Liver (tissue), 9 donors: Measurements from ENCODE around the gene CCDC102B. TPM values are rescaled to one million over a fixed set of nuclear protein-coding genes. Genes with fewer than 3 reads are reported as not detected.

Experiments
- DNase-seq: peaks from one replicate; pipeline ENCODE4 v3.0.0-alpha.2; 2017; ENCODE audit warnings: low spot score
- H3K27ac ChIP-seq, 2 donors: one replicate each; pipeline ENCODE4 v1.7.0; 2013; ENCODE audit warnings: inconsistent platforms in 2 of 2, low read length in 2 of 2, control low read depth in 1 of 2, low read depth in 1 of 2, mild to moderate bottlenecking in 1 of 2
- H3K27me3 ChIP-seq, 4 donors: one replicate each; pipeline versions ENCODE4 v1.6.1 to v1.7.0; 2013; ENCODE audit warnings: low read length in 3 of 4, inconsistent platforms in 1 of 4, mild to moderate bottlenecking in 1 of 4, moderate library complexity in 1 of 4; ENCODE audit not compliant: control insufficient read depth in 4 of 4, insufficient read depth in 4 of 4
- H3K36me3 ChIP-seq, 4 donors: one replicate each; pipeline versions ENCODE4 v1.6.1 to v1.7.0; 2013; ENCODE audit warnings: low read length in 3 of 4, mild to moderate bottlenecking in 3 of 4, low read depth in 1 of 4, moderate library complexity in 1 of 4; ENCODE audit not compliant: control insufficient read depth in 4 of 4, insufficient read depth in 3 of 4
- H3K4me1 ChIP-seq, 4 donors: one replicate each; pipeline versions ENCODE4 v1.6.1 to v1.7.0; 2013; ENCODE audit warnings: low read length in 3 of 4, mild to moderate bottlenecking in 3 of 4, moderate library complexity in 1 of 4; ENCODE audit not compliant: control insufficient read depth in 4 of 4, insufficient read depth in 4 of 4
- H3K4me3 ChIP-seq, 3 donors: one replicate each; pipeline versions ENCODE4 v1.6.1 to v1.7.0; 2013; ENCODE audit warnings: low read length in 3 of 3, control low read depth in 1 of 3, low read depth in 1 of 3, mild to moderate bottlenecking in 1 of 3
- H3K9ac ChIP-seq, 2 donors: one replicate each; pipeline ENCODE4 v1.7.0; 2013; ENCODE audit warnings: low read length in 2 of 2, mild to moderate bottlenecking in 2 of 2, moderate library complexity in 2 of 2, control low read depth in 1 of 2, low read depth in 1 of 2
- H3K9me3 ChIP-seq, 4 donors: one replicate each; pipeline versions ENCODE4 v1.6.1 to v1.7.0; 2013; ENCODE audit warnings: low read length in 3 of 4; ENCODE audit not compliant: control insufficient read depth in 4 of 4
- ATF3 ChIP-seq: IDR thresholded peaks from 2 replicates; pipeline ENCODE4 v1.6.1; 2016; ENCODE audit warnings: antibody characterized with exemption
- EGR1 ChIP-seq, 2 donors: IDR thresholded peaks; 2 replicates each; pipeline ENCODE4 v1.6.1; 2016 to 2018; ENCODE audit warnings: antibody characterized with exemption in 2 of 2, low read depth in 2 of 2
- FOXA1 ChIP-seq: IDR thresholded peaks from 2 replicates; pipeline ENCODE4 v1.6.1; 2016; ENCODE audit warnings: antibody characterized with exemption
- FOXA2 ChIP-seq: IDR thresholded peaks from 2 replicates; pipeline ENCODE4 v1.6.1; 2016; ENCODE audit warnings: antibody characterized with exemption
- GABPA ChIP-seq, 2 donors: IDR thresholded peaks in 1 of 2; conservative IDR thresholded peaks in 1 of 2; 2 replicates each; pipeline ENCODE4 v1.6.1; 2016; ENCODE audit warnings: antibody characterized with exemption in 2 of 2, mild to moderate bottlenecking in 1 of 2, moderate library complexity in 1 of 2
- HNF4A ChIP-seq, 2 donors: conservative IDR thresholded peaks; 2 replicates each; pipeline ENCODE4 v1.6.1; 2016; ENCODE audit warnings: antibody characterized with exemption in 2 of 2, mild to moderate bottlenecking in 2 of 2
- HNF4G ChIP-seq: IDR thresholded peaks from 2 replicates; pipeline ENCODE4 v1.6.1; 2016; ENCODE audit warnings: antibody characterized with exemption
- JUND ChIP-seq, 2 donors: IDR thresholded peaks; 2 replicates each; pipeline ENCODE4 v1.6.1; 2016; ENCODE audit warnings: antibody characterized with exemption in 2 of 2
- NR2F2 ChIP-seq: IDR thresholded peaks from 2 replicates; pipeline ENCODE4 v1.6.1; 2016; ENCODE audit warnings: antibody characterized with exemption
- RAD21 ChIP-seq, 2 donors: IDR thresholded peaks; 2 replicates each; pipeline ENCODE4 v1.6.1; 2016; ENCODE audit warnings: antibody characterized with exemption in 2 of 2, mild to moderate bottlenecking in 2 of 2
- REST ChIP-seq: IDR thresholded peaks from 2 replicates; pipeline ENCODE4 v1.6.1; 2016; ENCODE audit warnings: antibody characterized with exemption, mild to moderate bottlenecking
- RXRA ChIP-seq, 2 donors: IDR thresholded peaks; 2 replicates each; pipeline ENCODE4 v1.6.1; 2017 to 2018; ENCODE audit warnings: antibody characterized with exemption in 2 of 2, mild to moderate bottlenecking in 1 of 2
- SP1 ChIP-seq: IDR thresholded peaks from 2 replicates; pipeline ENCODE4 v1.6.1; 2018; ENCODE audit warnings: antibody characterized with exemption, mild to moderate bottlenecking
- TAF1 ChIP-seq: conservative IDR thresholded peaks from 2 replicates; pipeline ENCODE4 v1.6.1; 2016; ENCODE audit warnings: antibody characterized with exemption, mild to moderate bottlenecking
- YY1 ChIP-seq: IDR thresholded peaks from 2 replicates; pipeline ENCODE4 v1.6.1; 2016; ENCODE audit warnings: antibody characterized with exemption, mild to moderate bottlenecking
- ZBTB33 ChIP-seq: IDR thresholded peaks from 2 replicates; pipeline ENCODE4 v1.6.1; 2016; ENCODE audit warnings: antibody characterized with exemption
- WGBS: extraction: QIAGEN DNeasy Blood & Tissue Kit; methylation state at CpG from one replicate; pipeline ENCODE4 v1.1.7; 2013; 5-methylcytosine and 5-hydroxymethylcytosine counted together
- polyA plus RNA-seq, 2 donors: library from polyadenylated mRNA; stranded (reverse) in 1 of 2; unstranded in 1 of 2; fragments of 200-250 nt in 1 of 2; fragments of >200 nt in 1 of 2; fragmentation: Nextera tagmentation in 1 of 2; extraction: Ambion mirVana in 1 of 2; gene quantifications; one replicate each; pipeline versions ENCODE4 v1.2.1 to v1.2.3, GENCODE V29; 2013 to 2015
- total RNA-seq, 2 donors: library from RNA; depleted of rRNA; stranded (reverse); fragments of >200 nt; gene quantifications; one replicate each; pipeline ENCODE4 v1.2.3, GENCODE V29; 2014
- TF ChIP-seq, protein P1 (sequence below): IDR thresholded peaks from 2 replicates; pipeline ENCODE4 v1.6.1; 2016; ENCODE audit warnings: antibody characterized with exemption
- TF ChIP-seq, protein P2 (sequence below): fragments of 150-350 bp; IDR thresholded peaks from 2 replicates; pipeline ENCODE4 v1.5.1; 2017; ENCODE audit warnings: improper control_type of control experiment, low read depth, low read length; ENCODE audit not compliant: missing input control
- donor health status: healthy.
- donor health status: healthy.
- donor health status: healthy.
- donor health status: healthy.
- donor health status: healthy.

Gene CCDC102B
- total and polyA plus RNA-seq, 4 donors = 0.54 to 4.5 (median 1.4) TPM

DNA sequence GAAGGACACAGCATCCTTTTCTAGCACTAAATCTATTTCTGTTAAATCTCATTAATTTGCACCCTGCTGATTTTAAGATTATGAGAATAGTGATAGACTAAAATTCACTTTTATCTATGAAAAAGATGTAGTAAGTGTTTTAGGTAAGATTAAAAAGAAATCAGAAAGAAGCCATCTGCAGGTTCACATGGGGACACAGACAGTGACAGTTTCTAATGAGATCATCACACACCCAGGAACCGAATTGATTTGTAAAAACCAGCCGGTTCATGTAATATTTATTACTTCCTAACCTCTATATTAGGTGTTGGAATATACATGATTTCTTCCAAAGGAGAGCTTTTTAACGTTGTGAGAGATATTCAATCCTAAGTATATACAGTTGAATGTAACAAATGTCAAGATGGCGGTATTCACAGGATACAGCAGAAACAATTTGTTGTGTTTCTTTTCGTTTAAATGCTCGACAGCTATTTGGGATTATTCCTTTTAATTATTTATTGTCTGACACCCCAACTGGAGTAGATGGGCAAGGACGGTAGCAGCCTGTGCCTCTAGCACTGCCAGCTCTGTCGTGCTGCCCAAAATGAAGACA is 223.4 kb downstream of the CCDC102B start:
- no peaks in the 10 kb centered on the region for H3K4me1 ChIP-seq
- WGBS = 89% methylated on average over 8 of the region's 8 CpGs
- no peak overlapping the region for H3K4me3 ChIP-seq
- no peaks in the 10 kb centered on the region for H3K36me3 ChIP-seq
- H3K27me3 ChIP-seq = no peaks in the 10 kb centered on the region
- no peak overlapping the region for H3K9ac ChIP-seq
- DNase-seq = no peak
- no peaks in the 10 kb centered on the region for H3K9me3 ChIP-seq
- no peak overlapping the region for H3K27ac ChIP-seq
- TF ChIP-seq REST (no peak), NR2F2 (no peak), RXRA (IDR thresholded peaks at IDR 0.05) (no peak), ATF3 (no peak), HNF4A (conservative IDR thresholded peaks at IDR 0.05) (no peak), YY1 (no peak), JUND (IDR thresholded peaks at IDR 0.05) (no peak), HNF4G (no peak), FOXA1 (no peak), GABPA (IDR thresholded peaks at IDR 0.05 in 1 of 2, conservative IDR thresholded peaks at IDR 0.05 in 1 of 2) (no peak), ZBTB33 (no peak), RAD21 (IDR thresholded peaks at IDR 0.05) (no peak), EGR1 (IDR thresholded peaks at IDR 0.05; ENCODE audit: low read depth in 2 of 2) (no peak), TAF1 (no peak), FOXA2 (no peak), SP1 (no peak)
- TF ChIP-seq, protein P1, sequence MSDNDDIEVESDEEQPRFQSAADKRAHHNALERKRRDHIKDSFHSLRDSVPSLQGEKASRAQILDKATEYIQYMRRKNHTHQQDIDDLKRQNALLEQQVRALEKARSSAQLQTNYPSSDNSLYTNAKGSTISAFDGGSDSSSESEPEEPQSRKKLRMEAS = no peak
- TF ChIP-seq, protein P2, sequence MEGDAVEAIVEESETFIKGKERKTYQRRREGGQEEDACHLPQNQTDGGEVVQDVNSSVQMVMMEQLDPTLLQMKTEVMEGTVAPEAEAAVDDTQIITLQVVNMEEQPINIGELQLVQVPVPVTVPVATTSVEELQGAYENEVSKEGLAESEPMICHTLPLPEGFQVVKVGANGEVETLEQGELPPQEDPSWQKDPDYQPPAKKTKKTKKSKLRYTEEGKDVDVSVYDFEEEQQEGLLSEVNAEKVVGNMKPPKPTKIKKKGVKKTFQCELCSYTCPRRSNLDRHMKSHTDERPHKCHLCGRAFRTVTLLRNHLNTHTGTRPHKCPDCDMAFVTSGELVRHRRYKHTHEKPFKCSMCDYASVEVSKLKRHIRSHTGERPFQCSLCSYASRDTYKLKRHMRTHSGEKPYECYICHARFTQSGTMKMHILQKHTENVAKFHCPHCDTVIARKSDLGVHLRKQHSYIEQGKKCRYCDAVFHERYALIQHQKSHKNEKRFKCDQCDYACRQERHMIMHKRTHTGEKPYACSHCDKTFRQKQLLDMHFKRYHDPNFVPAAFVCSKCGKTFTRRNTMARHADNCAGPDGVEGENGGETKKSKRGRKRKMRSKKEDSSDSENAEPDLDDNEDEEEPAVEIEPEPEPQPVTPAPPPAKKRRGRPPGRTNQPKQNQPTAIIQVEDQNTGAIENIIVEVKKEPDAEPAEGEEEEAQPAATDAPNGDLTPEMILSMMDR = no peak
